NCI-H748 (cell line): ENCODE measurements around the gene NDUFAF5.
A peak's percentile ranks its signal among the peaks of the same experiment; 100 is the strongest.

Experiments
- DNase-seq: peaks from one replicate; lab custom pipeline; 2025; ENCODE audit not compliant: unreplicated experiment; lab: John Stamatoyannopoulos, UW

Gene NDUFAF5

DNA sequence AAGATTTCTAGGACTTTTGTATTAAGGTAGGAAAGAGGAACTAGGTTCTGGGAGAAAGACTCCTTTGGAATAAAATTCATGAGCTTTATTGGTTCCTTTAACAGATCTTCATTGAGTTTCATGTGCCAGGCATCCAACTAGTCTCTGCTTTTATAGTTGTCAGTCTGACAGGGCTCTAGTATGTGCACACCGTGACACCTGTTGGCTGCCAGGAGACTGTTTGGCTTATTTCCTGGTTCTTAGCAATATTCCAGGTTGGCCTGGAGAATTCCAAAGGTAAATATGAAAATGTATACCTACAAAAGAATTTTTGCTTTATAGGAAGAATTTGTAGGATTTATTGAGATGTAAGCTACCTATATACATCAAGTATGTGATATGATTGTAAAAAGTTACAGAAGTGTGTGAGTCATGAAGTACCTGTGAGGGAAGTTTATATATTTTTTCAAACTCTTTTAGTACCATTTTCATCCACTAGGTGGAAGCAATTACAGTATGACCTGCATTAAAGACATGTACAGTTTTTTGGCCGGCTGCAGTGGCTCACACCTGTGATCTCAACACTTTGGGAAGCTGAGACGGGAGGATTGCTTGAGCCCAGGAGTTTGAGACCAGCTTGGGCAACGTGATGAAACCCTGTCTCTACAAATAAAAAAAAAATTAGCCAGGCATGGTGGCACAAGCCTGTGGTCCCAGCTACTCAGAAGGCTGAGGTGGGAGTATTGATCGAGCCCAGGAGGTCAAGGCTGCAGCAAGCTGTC, 35.2 kb downstream of the NDUFAF5 start:
- peak; percentile 72 for DNase-seq

DNA sequence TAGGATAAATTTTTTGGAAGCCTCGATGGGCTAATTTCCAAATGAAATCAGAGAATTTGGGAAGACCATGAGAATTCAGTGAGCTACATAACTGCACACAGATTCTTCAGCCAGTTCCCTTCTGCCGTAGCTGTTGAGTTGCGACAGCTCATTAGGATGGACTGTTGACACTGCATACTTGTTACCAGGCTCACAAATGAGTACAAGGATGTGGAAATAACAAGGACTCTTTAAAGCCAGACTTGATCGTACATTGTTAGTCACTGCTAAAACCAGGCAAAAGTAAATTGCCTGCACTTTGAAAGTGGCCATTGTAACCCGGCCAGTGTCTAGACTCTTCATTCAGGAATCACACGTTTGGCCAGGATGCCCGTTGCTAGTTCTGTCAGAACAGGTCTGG, 37.0 kb downstream of the NDUFAF5 start:
- DNase-seq: no peak

DNA sequence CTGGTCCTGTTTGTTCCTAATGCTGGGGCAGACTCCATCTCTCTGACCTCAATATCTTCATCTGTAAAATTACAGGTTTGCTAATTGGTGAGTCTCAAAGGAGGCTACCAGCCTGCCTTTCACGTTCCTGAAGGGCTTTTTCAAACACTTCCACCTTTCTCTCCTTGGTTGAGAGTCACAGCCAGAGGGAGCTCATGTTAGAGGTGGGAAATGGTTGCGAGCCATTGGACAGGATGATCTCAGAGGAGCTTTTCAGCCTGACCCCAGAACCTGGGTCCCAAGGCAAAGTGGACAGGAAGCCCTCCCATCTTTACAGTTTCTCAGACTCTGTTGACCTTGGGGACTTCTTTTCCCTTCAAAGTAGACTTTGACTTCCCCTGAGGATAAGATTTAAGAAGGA, 37.6 kb downstream of the NDUFAF5 start:
- DNase-seq: no peak

DNA sequence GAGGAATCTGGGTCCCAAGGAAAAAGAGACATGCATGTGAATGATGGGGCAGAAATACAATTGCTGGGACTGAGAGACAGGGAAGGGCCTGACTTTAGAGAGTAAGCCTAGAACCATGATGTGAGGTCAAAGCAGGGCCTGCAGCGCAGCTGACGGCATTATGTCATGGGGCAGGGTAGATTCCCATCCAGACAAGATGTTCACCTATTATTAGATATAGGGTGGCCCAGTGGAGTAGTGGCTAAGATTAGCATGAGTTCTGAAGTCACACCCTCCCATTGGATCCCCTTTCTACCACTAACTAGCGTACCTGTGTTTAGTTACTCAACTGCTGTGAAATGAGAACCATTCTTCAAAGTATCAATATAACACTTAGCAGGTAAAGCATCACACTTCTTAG, 39.6 kb downstream of the NDUFAF5 start:
- DNase-seq: no peak

DNA sequence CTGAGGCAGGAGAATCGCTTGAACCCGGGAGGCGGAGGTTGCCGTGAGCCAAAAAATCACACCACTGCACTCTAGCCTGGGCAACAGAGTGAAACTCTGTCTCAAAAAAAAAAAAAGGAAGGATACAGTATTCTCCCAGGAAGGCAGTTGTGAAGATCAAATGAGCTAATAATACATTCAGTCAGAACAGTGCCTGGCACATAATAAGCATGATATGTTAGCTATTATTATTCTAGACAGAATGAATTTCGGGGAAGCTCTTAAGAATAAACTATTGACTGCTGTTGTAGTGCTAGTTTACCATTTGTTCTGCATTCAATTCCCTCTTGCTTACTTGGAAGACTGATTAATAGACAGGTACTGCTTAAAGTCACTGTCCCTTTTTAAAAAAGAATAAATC, 40.6 kb downstream of the NDUFAF5 start:
- DNase-seq: no peak

DNA sequence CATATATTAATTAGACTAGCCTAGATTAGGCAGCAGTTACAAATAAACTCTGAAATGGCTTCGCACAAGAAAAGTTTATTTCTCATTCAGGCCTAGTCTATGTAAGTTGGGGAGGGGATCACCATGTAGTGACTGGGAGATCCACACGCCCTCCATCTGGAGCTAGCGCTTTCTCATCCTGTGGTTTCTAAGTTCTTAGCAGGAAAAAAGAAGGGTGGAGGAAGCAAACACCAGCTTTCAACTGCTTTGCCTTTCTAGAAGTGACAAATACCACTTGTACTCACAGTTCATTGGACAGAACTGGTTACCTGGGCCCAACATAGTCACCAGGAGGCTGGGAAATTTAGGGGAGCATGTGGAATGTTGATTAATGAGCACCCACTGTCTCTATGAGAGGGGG, 46.6 kb downstream of the NDUFAF5 start:
- no peak for DNase-seq

DNA sequence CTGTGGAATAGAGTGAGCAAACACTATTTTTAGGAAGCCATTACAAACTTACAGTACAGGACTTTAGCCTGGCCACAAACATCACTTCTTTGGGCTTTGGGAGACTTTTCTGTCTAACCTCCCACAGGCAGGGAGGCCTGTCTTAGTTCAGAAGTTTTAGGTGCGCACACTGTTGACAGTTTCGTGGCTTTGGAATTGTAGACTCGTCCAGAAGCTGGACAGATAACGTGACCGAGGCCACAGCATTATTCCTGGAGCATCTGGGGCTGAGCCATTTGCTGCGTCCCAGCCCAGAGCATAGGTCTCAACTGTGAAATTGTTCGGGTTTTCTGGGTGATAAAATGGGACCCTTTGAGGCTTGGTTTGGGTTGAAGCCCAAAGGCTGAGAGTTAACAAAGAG, 53.8 kb downstream of the NDUFAF5 start:
- no peak for DNase-seq

GRCh38 chr20:13839421-13840092, 54.7 kb downstream of the NDUFAF5 start:
- no peak for DNase-seq

DNA sequence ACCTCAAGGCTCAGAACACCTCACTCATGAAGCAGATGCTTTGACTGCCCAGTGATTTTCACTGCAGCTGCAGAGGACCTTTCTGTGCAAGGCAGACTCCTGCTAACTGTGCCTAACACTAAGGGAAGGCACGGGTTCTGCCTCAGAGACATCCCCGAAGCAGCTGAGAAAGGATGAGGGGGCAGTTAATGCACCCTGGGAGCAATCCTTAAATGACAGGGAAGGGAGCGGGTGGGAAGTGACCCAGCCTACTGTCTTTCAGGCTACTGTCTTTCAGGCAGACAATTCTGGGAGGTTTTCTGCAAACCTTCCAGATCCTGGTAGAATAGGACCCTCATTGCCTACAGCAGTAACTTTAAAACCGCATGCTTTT, 55.3 kb downstream of the NDUFAF5 start:
- DNase-seq: no peak

DNA sequence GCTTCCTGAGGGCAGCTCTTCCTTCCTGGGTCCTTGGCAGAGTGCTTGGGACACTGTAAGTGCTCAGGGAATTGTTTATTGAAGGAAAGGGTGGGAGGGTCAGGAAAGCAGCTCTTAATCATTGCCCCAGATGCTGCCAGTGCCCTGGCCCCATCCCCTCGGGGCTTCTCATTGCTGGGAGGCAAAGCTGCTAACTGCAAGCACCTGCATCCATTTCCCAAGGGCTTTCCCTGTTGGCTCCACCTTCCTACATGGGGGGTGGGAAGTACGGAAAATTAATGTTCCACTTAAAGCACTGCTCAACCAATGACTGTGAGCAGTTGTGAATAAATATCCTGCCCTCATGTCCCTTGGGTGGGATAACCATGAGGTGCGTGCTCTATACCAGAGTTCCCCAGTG, 56.4 kb downstream of the NDUFAF5 start:
- no peak for DNase-seq

GRCh38 chr20:13844296-13844695, 59.5 kb downstream of the NDUFAF5 start:
- DNase-seq: no peak

- no peak for DNase-seq
These were observed 66.5 kb downstream of the NDUFAF5 start for GRCh38 chr20:13851279-13851678.

- DNase-seq: no peak
These were observed 67.5 kb downstream of the NDUFAF5 start for GRCh38 chr20:13852306-13852705.

GRCh38 chr20:13855613-13856012, 70.8 kb downstream of the NDUFAF5 start:
- no peak for DNase-seq

GRCh38 chr20:13856354-13856753, 71.5 kb downstream of the NDUFAF5 start:
- DNase-seq: no peak

- no peak for DNase-seq
These were observed 72.5 kb downstream of the NDUFAF5 start for GRCh38 chr20:13857304-13857703.

DNA sequence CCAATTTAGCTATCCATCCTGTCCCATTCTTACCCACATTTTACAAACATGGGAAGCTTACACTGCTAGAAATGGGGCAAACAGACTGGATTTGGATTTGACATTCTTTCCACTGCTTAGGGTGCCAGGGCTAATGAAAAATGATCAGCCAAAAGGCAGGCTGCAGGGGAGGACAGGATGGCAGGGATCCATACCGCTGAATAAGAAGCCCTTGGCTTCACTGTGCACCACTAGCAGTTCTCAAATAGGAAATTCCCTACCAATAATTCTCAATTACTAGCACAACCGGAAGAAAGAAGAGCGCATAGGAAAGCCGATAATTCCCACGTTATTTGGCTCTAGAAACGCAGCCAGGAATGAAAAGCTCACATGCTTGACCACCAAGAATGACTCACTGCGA, 73.1 kb downstream of the NDUFAF5 start:
- no peak for DNase-seq

GRCh38 chr20:13858439-13858838, 73.6 kb downstream of the NDUFAF5 start:
- no peak for DNase-seq

DNA sequence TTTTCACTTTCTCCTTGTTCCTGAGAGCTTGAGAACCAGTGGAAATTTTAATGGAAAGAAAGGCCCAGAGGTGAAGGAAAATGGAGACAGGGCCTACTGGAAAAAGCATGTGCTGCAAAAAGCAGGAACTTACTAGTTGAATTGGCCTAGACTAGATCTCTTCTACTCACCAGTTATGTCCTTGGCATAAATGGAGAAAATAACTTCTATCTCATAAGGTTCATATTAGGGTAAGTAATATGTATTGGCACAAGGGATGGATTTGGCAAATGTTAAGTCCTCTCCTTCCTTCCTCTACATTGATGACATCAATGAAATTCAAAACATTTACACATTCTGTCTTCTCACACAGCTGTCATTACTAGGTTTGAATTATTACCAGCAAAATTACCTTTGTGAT, 74.0 kb downstream of the NDUFAF5 start:
- no peak for DNase-seq

- DNase-seq: no peak
These were observed 77.4 kb downstream of the NDUFAF5 start for GRCh38 chr20:13862245-13862644.

GRCh38 chr20:13863244-13863643, 78.4 kb downstream of the NDUFAF5 start:
- no peak for DNase-seq

DNA sequence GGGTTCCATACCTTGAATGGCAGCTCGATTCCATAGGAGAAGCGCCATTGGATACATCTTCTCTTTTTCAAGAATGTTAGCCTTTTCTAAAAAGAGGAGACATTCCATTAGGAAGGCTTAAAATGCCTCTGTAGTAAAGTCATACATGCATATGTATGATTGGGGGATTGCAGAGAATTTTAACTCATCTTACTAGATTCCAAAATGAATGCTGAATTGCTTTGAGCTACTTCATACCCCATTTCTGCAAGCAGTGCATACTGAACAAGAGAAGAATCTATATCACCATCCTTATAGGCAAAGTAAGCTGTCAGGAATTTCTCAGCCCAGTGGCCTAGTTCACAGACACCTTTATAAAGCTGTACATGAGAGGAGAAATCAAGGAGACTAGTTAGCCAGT, 80.3 kb downstream of the NDUFAF5 start:
- DNase-seq: no peak

DNA sequence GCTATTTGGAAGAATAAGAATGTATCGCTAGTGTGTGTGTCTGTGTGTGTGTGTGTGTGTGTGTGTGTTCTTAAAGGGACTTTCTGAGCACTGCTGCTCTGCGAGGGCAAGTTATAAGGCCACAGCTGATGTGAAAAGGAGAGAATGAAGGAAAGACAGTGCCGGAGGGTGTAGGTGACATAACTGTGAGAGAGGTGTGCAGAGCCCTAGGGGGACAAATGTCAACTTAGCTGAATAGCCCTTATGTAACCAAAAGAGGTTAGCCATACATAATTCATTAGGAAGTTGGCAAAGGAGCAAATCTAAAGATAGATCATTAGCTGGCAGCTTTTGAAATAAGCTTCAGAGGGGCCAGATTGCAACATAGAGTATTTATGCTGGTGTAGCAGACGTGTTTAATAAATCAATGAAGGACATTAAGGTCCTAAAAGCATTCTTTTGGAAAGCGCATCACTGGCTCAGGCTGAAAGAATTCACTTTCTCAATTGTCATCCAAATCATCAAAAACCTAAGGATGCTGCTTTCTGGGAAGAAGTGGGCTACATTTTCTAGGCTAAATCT, 81.0 kb downstream of the NDUFAF5 start:
- no peak for DNase-seq
